Neural cell (in vitro differentiated cells): ENCODE data around the gene EEF1AKMT4. TPM values are rescaled to one million over a fixed set of nuclear protein-coding genes. Genes with fewer than 3 reads are reported as not detected.

Experiments used
- H2AFZ ChIP-seq: fragments of 200-600, 300-800 bp; sonication (generic), shearing (Covaris generic); 2 replicates; pipeline ENCODE4 v1.6.0; 2014; ENCODE audit warnings: low read depth, mild to moderate bottlenecking, antibody characterized with exemption, low read length, moderate library complexity
- H3F3A ChIP-seq: fragments of 200-600 bp; shearing (Covaris generic); 2 replicates; pipeline ENCODE4 v1.6.1; 2016; ENCODE audit warnings: mild to moderate bottlenecking, moderate library complexity, mixed read lengths, antibody characterized with exemption, low read length; ENCODE audit not compliant: insufficient read depth, poor library complexity, severe bottlenecking
- H3K27ac ChIP-seq: fragments of 200-600, 300-800 bp; sonication (generic), shearing (Covaris generic); 2 replicates; pipeline ENCODE4 v1.5.1; 2014; ENCODE audit warnings: mild to moderate bottlenecking, low read length, moderate library complexity
- H3K27me3 ChIP-seq: fragments of 300-800, 200-600 bp; sonication (generic), shearing (Covaris generic); 2 replicates; pipeline ENCODE4 v1.6.0; 2014; ENCODE audit warnings: mild to moderate bottlenecking, low read depth, low read length, moderate library complexity; ENCODE audit not compliant: insufficient read depth
- H3K36me3 ChIP-seq: fragments of 300-800, 200-600 bp; sonication (generic), shearing (Covaris generic); 2 replicates; pipeline ENCODE4 v1.5.1; 2014; ENCODE audit warnings: mild to moderate bottlenecking, antibody characterized with exemption, low read length, moderate library complexity; ENCODE audit not compliant: insufficient read depth
- H3K4me2 ChIP-seq: fragments of 300-800, 200-600 bp; sonication (generic), shearing (Covaris generic); 2 replicates; pipeline ENCODE4 v1.6.0; 2014; ENCODE audit warnings: mild to moderate bottlenecking, low read length
- H3K4me3 ChIP-seq: fragments of 300-800, 200-600 bp; sonication (generic), shearing (Covaris generic); 2 replicates; pipeline ENCODE4 v1.5.1; 2014; ENCODE audit warnings: mild to moderate bottlenecking, low read length, moderate library complexity
- H3K79me2 ChIP-seq: fragments of 200-600 bp; shearing (Covaris generic); replicated peaks from 2 replicates; pipeline ENCODE4 v1.6.0; 2014; ENCODE audit warnings: mild to moderate bottlenecking, low read length, moderate library complexity; ENCODE audit not compliant: insufficient read depth
- H3K9ac ChIP-seq: fragments of 300-800, 200-600 bp; sonication (generic), shearing (Covaris generic); 2 replicates; pipeline ENCODE4 v1.6.1; 2016; ENCODE audit warnings: mild to moderate bottlenecking, low read length, mixed read lengths
- H3K9me2 ChIP-seq: fragments of 200-600 bp; shearing (Covaris generic); 2 replicates; pipeline ENCODE4 v1.6.1; 2016; ENCODE audit warnings: mild to moderate bottlenecking, low read length, mixed read lengths; ENCODE audit not compliant: insufficient read depth
- H3K9me3 ChIP-seq: fragments of 200-600, 300-800 bp; sonication (generic), shearing (Covaris generic); 2 replicates; pipeline ENCODE4 v1.6.1; 2016; ENCODE audit warnings: mild to moderate bottlenecking, mixed run types, low read length, moderate library complexity, mixed read lengths
- H4K20me1 ChIP-seq: fragments of 200-600 bp; shearing (Covaris generic); 2 replicates; pipeline ENCODE4 v1.6.1; 2016; ENCODE audit warnings: mild to moderate bottlenecking, mixed run types; ENCODE audit not compliant: insufficient read depth
- CTCF ChIP-seq: fragments of 450-650 bp; IDR thresholded peaks from 2 replicates; pipeline ENCODE4 v1.5.1; 2014; ENCODE audit warnings: antibody characterized with exemption, mild to moderate bottlenecking, moderate library complexity; ENCODE audit not compliant: poor library complexity, severe bottlenecking
- EP300 ChIP-seq: fragments of 450-650 bp; conservative IDR thresholded peaks from 2 replicates; pipeline ENCODE4 v1.6.1; 2014; ENCODE audit warnings: antibody characterized with exemption, mild to moderate bottlenecking, moderate library complexity; ENCODE audit not compliant: poor library complexity, severe bottlenecking
- EZH2 ChIP-seq: fragments of 200-600, 300-800 bp; shearing (Covaris generic), sonication (generic); IDR thresholded peaks from 2 replicates; pipeline ENCODE4 v1.6.1; 2014; ENCODE audit warnings: antibody characterized with exemption, low read length, borderline replicate concordance, mild to moderate bottlenecking; ENCODE audit not compliant: insufficient read depth, poor library complexity, severe bottlenecking
- MXI1 ChIP-seq: fragments of 450-650 bp; conservative IDR thresholded peaks from 2 replicates; pipeline ENCODE4 v1.6.1; 2014; ENCODE audit warnings: antibody characterized with exemption, mild to moderate bottlenecking; ENCODE audit not compliant: poor library complexity, severe bottlenecking
- POLR2AphosphoS5 ChIP-seq: IDR thresholded peaks from 2 replicates; pipeline ENCODE4 v1.6.1; 2012
- RAD21 ChIP-seq: fragments of 450-650 bp; conservative IDR thresholded peaks from 2 replicates; pipeline ENCODE4 v1.6.1; 2014; ENCODE audit warnings: antibody characterized with exemption, mild to moderate bottlenecking, moderate library complexity
- REST ChIP-seq: IDR thresholded peaks from 2 replicates; pipeline ENCODE4 v1.6.1; 2012; ENCODE audit warnings: borderline replicate concordance
- SMC3 ChIP-seq: fragments of 450-650 bp; conservative IDR thresholded peaks from 2 replicates; pipeline ENCODE4 v1.6.1; 2014; ENCODE audit warnings: antibody characterized with exemption, mild to moderate bottlenecking, moderate library complexity; ENCODE audit not compliant: poor library complexity
- TAF1 ChIP-seq: IDR thresholded peaks from 2 replicates; pipeline ENCODE4 v1.6.1; 2012; ENCODE audit warnings: low read depth
- polyA plus RNA-seq: library from polyadenylated mRNA; depleted of rRNA; stranded (reverse); fragments of >200 nt; gene quantifications from 2 replicates; pipeline ENCODE4 v1.2.3, GENCODE V29; 2014

The EEF1AKMT4 gene
- polyA plus RNA-seq, 1 donor from 2014 or later = 1.6 TPM

GRCh38 chr3:184230603-184231528 lies 18.6 kb upstream of the EEF1AKMT4 start:
- H3K9ac ChIP-seq = no peak overlapping the region
- H3K79me2 ChIP-seq = no peaks in the 10 kb centered on the region
- H3K4me2 ChIP-seq = no peak overlapping the region
- H3K36me3 ChIP-seq = no peaks in the 10 kb centered on the region
- H3K27ac ChIP-seq = no peak overlapping the region
- H2AFZ ChIP-seq = no peak overlapping the region
- H4K20me1 ChIP-seq = no peaks in the 10 kb centered on the region
- TF ChIP-seq POLR2AphosphoS5 (no peak), MXI1 (no peak), TAF1 (no peak), SMC3 (no peak), RAD21 (no peak), EZH2 (no peak), CTCF (no peak), REST (no peak), EP300 (no peak)
- H3K9me3 ChIP-seq = no peaks in the 10 kb centered on the region
- no peaks in the 10 kb centered on the region for H3F3A ChIP-seq
- H3K9me2 ChIP-seq = no peaks in the 10 kb centered on the region
- H3K27me3 ChIP-seq = peaks cover 74% of the 10 kb centered on the region
- H3K4me3 ChIP-seq = peak overlapping the region; percentile 76

- no peaks in the 10 kb centered on the region for H3K9me2 ChIP-seq
- H3F3A ChIP-seq = no peaks in the 10 kb centered on the region
- no peak overlapping the region for H3K4me2 ChIP-seq
- no peak overlapping the region for H3K9ac ChIP-seq
- peaks cover 70% of the 10 kb centered on the region for H3K27me3 ChIP-seq
- H4K20me1 ChIP-seq = no peaks in the 10 kb centered on the region
- no peaks in the 10 kb centered on the region for H3K79me2 ChIP-seq
- H3K36me3 ChIP-seq = no peaks in the 10 kb centered on the region
- no peaks in the 10 kb centered on the region for H3K9me3 ChIP-seq
- TF ChIP-seq MXI1 = no peak
- no peak for TF ChIP-seq REST
- no peak for TF ChIP-seq EZH2
- TF ChIP-seq CTCF = no peak
- no peak for TF ChIP-seq TAF1
- TF ChIP-seq RAD21 = no peak
- no peak for TF ChIP-seq EP300
- no peak for TF ChIP-seq POLR2AphosphoS5
- H2AFZ ChIP-seq = no peak overlapping the region
- no peak overlapping the region for H3K27ac ChIP-seq
- no peak overlapping the region for H3K4me3 ChIP-seq
Measured at GRCh38 chr3:184231671-184232070, 17.8 kb upstream of the EEF1AKMT4 start.
